ENCODE results near the gene ADGRL3. TPM values are rescaled to one million over a fixed set of nuclear protein-coding genes. Genes with fewer than 3 reads are reported as not detected.

ADGRL3 gene
- total RNA-seq, 1 donor from 2014 or later: 3.7 TPM

DNA sequence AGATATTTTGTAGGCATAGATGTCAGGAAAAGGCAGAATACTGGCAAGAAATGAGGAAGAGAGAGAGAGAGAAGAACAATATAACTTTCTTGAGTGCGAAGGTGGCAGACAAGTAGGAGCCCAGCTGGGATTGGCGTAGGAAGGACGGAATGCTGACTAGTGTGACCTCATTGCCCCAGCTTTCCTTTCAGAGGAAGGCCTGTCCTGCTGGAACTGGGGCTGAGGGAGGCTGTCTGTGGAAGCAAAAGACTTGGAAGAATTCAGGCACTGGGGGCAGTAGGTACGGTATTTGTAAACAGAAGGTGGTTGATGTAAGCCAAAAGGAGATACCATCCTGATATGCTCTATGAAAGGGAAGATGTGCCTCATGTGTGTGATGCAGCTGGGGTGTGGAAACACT, 818.4 kb downstream of the ADGRL3 start:
- ATAC-seq (no peak), DNase-seq (ENCODE audit: missing footprints) (peak; percentile 27)
- intact Hi-C loops (cut with DNase I): no loop called here

GRCh38 chr4:62023633-62024032, 823.5 kb downstream of the ADGRL3 start:
- intact Hi-C loops (cut with DNase I): no loop called here
- DNase-seq (ENCODE audit: missing footprints) (no peak), ATAC-seq (no peak)

- intact Hi-C loops (cut with DNase I): no loop called here
- DNase-seq (ENCODE audit: missing footprints): no peak
- no peak for ATAC-seq
Observed at GRCh38 chr4:62028745-62029144, 828.6 kb downstream of the ADGRL3 start.

GRCh38 chr4:62030958-62031357, 830.8 kb downstream of the ADGRL3 start:
- intact Hi-C loops (cut with DNase I): no loop called here
- DNase-seq (ENCODE audit: missing footprints): no peak
- no peak for ATAC-seq

- ATAC-seq: no peak
- intact Hi-C loops (cut with DNase I): no loop called here
- no peak for DNase-seq (ENCODE audit: missing footprints)
Observed at GRCh38 chr4:62037571-62037970, 837.4 kb downstream of the ADGRL3 start.

- intact Hi-C loops (cut with DNase I): no loop called here
- no peak for DNase-seq (ENCODE audit: missing footprints)
- ATAC-seq: no peak
Observed at GRCh38 chr4:62051332-62051731, 851.2 kb downstream of the ADGRL3 start.

DNA sequence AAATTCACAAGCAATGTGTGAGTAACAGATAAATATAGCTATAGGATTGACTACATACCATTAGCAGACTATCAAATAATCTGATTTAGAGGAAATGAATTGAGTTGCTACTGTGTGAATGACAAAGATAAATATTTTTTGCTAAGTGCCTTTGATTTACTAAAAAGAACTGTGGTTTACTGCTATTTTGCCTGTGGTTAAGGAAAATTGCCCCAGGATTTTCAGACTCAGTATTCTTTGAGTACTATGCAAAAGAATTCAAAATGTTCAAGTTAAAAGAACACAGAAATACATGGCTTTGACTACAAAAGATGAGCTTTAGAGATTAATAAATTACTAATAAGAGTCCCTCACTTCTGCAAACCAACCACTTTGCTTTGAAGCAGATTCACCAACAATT, 853.8 kb downstream of the ADGRL3 start:
- intact Hi-C loops (cut with DNase I): no loop called here
- ATAC-seq: no peak
- no peak for DNase-seq (ENCODE audit: missing footprints)

- ATAC-seq (no peak), DNase-seq (ENCODE audit: missing footprints) (no peak)
- intact Hi-C loops (cut with DNase I): no loop called here
Observed at GRCh38 chr4:62057031-62057430, 856.9 kb downstream of the ADGRL3 start.

- intact Hi-C loops (cut with DNase I): no loop called here
- ATAC-seq (no peak), DNase-seq (ENCODE audit: missing footprints) (no peak)
Observed at GRCh38 chr4:62058571-62058970, 858.4 kb downstream of the ADGRL3 start.

DNA sequence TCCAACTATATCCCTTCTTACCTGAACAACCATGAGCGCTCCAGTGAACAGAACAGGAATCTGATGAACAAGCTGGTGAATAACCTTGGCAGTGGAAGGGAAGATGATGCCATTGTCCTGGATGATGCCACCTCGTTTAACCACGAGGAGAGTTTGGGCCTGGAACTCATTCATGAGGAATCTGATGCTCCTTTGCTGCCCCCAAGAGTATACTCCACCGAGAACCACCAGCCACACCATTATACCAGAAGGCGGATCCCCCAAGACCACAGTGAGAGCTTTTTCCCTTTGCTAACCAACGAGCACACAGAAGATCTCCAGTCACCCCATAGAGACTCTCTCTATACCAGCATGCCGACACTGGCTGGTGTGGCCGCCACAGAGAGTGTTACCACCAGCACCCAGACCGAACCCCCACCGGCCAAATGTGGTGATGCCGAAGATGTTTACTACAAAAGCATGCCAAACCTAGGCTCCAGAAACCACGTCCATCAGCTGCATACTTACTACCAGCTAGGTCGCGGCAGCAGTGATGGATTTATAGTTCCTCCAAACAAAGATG, 870.2 kb downstream of the ADGRL3 start:
- no peak for DNase-seq (ENCODE audit: missing footprints)

GRCh38 chr4:62075089-62075488, 875.0 kb downstream of the ADGRL3 start:
- DNase-seq (ENCODE audit: missing footprints): no peak

More for the DNA sequence above, 870.2 kb downstream of the ADGRL3 start:
- intact Hi-C loops (cut with DNase I): no loop called here
- ATAC-seq: no peak

DNA sequence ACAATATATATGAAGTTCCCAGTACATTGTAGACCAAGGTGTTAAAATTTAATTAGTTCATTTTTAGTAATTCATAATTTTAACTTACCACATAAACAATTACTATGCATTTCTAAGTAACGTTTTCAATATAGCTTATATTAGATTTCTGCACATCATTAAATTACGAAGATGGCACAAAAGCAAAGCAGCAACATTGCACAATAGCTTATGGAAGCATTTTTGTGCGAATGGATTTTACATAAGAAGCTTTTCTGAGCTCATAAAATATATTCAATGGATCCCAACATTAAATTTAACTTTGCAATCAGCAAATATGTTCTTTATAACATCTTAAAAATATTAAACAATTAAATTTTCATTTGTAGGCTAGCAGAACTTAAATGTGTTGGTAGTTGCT, 875.4 kb downstream of the ADGRL3 start:
- DNase-seq (ENCODE audit: missing footprints): no peak
- intact Hi-C loops (cut with DNase I): no loop called here
- no peak for ATAC-seq

More at GRCh38 chr4:62075089-62075488, 875.0 kb downstream of the ADGRL3 start:
- intact Hi-C loops (cut with DNase I): no loop called here
- no peak for ATAC-seq

DNA sequence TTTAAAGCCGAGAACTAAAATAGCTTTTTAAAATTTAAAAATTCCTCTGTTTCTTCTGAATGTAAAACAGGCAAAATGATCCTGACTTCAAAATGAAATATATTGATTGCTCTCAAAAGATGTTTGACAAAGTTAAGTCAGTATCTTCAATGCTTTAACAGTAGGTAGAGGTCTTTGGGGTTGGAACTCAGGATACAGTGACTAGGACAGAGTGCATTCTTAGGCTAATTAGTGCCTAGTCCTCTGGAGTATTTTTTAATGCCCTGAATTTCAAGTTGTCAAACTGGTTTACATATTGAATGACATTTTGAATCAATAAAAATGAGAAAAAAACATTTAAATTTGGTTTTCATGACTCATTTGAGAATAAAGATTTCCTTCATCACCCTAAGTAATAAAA, 877.3 kb downstream of the ADGRL3 start:
- ATAC-seq (no peak), DNase-seq (ENCODE audit: missing footprints) (no peak)
- intact Hi-C loops (cut with DNase I): no loop called here

GRCh38 chr4:62080431-62080830, 880.3 kb downstream of the ADGRL3 start:
- DNase-seq (ENCODE audit: missing footprints) (no peak), ATAC-seq (no peak)
- intact Hi-C loops (cut with DNase I): no loop called here

DNA sequence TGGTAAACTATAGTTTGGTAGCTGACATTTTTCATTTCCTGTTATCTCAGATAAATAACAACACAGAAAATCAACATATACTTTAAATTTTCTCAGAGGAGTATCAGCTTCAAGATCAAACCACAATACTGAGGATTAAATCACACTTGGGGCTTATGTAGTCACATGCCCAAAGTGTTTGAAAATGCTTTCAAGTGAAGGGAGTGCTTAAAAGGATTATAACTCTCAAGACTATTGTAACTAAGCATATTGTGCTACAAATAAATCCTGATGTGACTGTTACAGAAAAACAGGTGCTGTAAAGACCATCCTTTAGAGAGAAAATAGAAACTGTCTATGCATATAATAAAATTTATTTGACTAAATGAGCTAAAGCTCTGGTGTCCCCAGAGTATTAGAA, 887.6 kb downstream of the ADGRL3 start:
- intact Hi-C loops (cut with DNase I): no loop called here
- no peak for DNase-seq (ENCODE audit: missing footprints)
- no peak for ATAC-seq

DNA sequence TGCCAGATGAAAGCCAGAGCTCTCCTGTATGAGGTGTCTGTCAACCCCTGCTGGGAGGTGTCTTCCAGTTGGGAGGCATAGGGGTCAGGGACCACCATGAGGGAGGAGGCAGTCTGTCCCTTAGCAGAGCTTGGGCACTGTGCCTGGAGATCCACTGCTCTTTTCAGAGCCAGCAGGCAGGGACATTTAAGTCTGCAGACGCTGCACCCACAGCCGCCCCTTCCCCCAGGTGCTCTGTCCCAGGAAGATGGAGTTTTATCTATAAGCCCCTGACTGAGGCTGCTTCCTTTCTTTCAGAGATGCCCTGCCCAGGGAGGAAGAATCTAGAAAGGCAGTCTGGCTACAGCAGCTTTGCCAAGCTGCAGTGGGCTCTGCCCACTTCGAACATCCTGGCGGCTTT, 893.6 kb downstream of the ADGRL3 start:
- intact Hi-C loops (cut with DNase I): no loop called here
- no peak for ATAC-seq
- DNase-seq (ENCODE audit: missing footprints): no peak

GRCh38 chr4:62096881-62097280, 896.8 kb downstream of the ADGRL3 start:
- ATAC-seq (no peak), DNase-seq (ENCODE audit: missing footprints) (no peak)
- intact Hi-C loops (cut with DNase I): no loop called here

GRCh38 chr4:62115216-62115615, 915.1 kb downstream of the ADGRL3 start:
- intact Hi-C loops (cut with DNase I): no loop called here
- ATAC-seq (no peak), DNase-seq (ENCODE audit: missing footprints) (no peak)

- DNase-seq (ENCODE audit: missing footprints): no peak
Observed at GRCh38 chr4:62117886-62118285, 917.8 kb downstream of the ADGRL3 start.

DNA sequence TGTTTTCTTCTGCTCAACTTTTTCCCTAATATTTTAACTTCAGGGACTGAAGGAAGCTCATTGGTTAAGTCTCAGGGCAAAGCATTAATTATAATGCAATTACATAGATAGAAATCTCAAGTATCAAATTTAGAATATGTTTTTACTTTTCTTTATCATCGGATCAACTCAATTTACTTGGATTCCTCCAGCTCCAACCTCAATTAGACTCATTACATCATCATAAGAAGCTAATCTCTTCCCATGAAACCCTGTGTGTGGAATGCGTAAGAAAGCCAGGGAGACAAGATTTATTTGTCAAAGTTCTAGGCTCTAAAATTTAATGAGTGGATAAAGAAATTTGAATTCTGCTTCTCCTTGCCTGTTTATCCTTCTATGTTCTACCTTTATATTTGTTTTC, 918.4 kb downstream of the ADGRL3 start:
- intact Hi-C loops (cut with DNase I): no loop called here
- DNase-seq (ENCODE audit: missing footprints): no peak
- no peak for ATAC-seq

More at GRCh38 chr4:62117886-62118285, 917.8 kb downstream of the ADGRL3 start:
- ATAC-seq: no peak
- intact Hi-C loops (cut with DNase I): no loop called here

DNA sequence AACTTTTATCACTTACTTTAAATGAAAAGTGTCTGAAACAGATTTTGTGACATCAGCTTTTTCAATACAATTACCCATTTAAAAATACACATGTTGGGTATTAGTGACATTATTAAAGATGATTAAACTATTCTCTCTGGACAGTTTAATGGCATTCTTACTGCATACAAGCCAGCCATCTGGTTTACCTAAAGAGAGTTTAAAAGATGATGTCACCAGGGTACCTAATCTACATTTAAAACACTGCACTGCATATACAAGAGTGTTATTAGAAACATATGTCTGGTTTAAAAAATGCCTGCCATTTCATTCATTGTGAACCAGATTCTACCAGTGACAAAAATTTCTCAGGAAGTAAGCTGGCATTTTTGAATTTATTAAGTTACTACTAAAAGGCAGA, 919.1 kb downstream of the ADGRL3 start:
- no peak for ATAC-seq
- DNase-seq (ENCODE audit: missing footprints): no peak
- intact Hi-C loops (cut with DNase I): no loop called here
